Liver (tissue), 9 donors: ENCODE results near the gene CACNA1H. TPM values are rescaled to one million over a fixed set of nuclear protein-coding genes. Genes with fewer than 3 reads are reported as not detected.

Experiments
- DNase-seq: peaks from one replicate; pipeline ENCODE4 v3.0.0-alpha.2; 2017; ENCODE audit warnings: low spot score
- H3K27ac ChIP-seq, 2 donors: one replicate each; pipeline ENCODE4 v1.7.0; 2013; ENCODE audit warnings: inconsistent platforms in 2 of 2, low read length in 2 of 2, control low read depth in 1 of 2, low read depth in 1 of 2, mild to moderate bottlenecking in 1 of 2
- H3K27me3 ChIP-seq, 4 donors: one replicate each; pipeline versions ENCODE4 v1.6.1 to v1.7.0; 2013; ENCODE audit warnings: low read length in 3 of 4, inconsistent platforms in 1 of 4, mild to moderate bottlenecking in 1 of 4, moderate library complexity in 1 of 4; ENCODE audit not compliant: control insufficient read depth in 4 of 4, insufficient read depth in 4 of 4
- H3K36me3 ChIP-seq, 4 donors: one replicate each; pipeline versions ENCODE4 v1.6.1 to v1.7.0; 2013; ENCODE audit warnings: low read length in 3 of 4, mild to moderate bottlenecking in 3 of 4, low read depth in 1 of 4, moderate library complexity in 1 of 4; ENCODE audit not compliant: control insufficient read depth in 4 of 4, insufficient read depth in 3 of 4
- H3K4me1 ChIP-seq, 4 donors: one replicate each; pipeline versions ENCODE4 v1.6.1 to v1.7.0; 2013; ENCODE audit warnings: low read length in 3 of 4, mild to moderate bottlenecking in 3 of 4, moderate library complexity in 1 of 4; ENCODE audit not compliant: control insufficient read depth in 4 of 4, insufficient read depth in 4 of 4
- H3K4me3 ChIP-seq, 3 donors: one replicate each; pipeline versions ENCODE4 v1.6.1 to v1.7.0; 2013; ENCODE audit warnings: low read length in 3 of 3, control low read depth in 1 of 3, low read depth in 1 of 3, mild to moderate bottlenecking in 1 of 3
- H3K9ac ChIP-seq, 2 donors: one replicate each; pipeline ENCODE4 v1.7.0; 2013; ENCODE audit warnings: low read length in 2 of 2, mild to moderate bottlenecking in 2 of 2, moderate library complexity in 2 of 2, control low read depth in 1 of 2, low read depth in 1 of 2
- H3K9me3 ChIP-seq, 4 donors: one replicate each; pipeline versions ENCODE4 v1.6.1 to v1.7.0; 2013; ENCODE audit warnings: low read length in 3 of 4; ENCODE audit not compliant: control insufficient read depth in 4 of 4
- ATF3 ChIP-seq: IDR thresholded peaks from 2 replicates; pipeline ENCODE4 v1.6.1; 2016; ENCODE audit warnings: antibody characterized with exemption
- EGR1 ChIP-seq, 2 donors: IDR thresholded peaks; 2 replicates each; pipeline ENCODE4 v1.6.1; 2016 to 2018; ENCODE audit warnings: antibody characterized with exemption in 2 of 2, low read depth in 2 of 2
- FOXA1 ChIP-seq: IDR thresholded peaks from 2 replicates; pipeline ENCODE4 v1.6.1; 2016; ENCODE audit warnings: antibody characterized with exemption
- HNF4G ChIP-seq: IDR thresholded peaks from 2 replicates; pipeline ENCODE4 v1.6.1; 2016; ENCODE audit warnings: antibody characterized with exemption
- JUND ChIP-seq, 2 donors: IDR thresholded peaks; 2 replicates each; pipeline ENCODE4 v1.6.1; 2016; ENCODE audit warnings: antibody characterized with exemption in 2 of 2
- NR2F2 ChIP-seq: IDR thresholded peaks from 2 replicates; pipeline ENCODE4 v1.6.1; 2016; ENCODE audit warnings: antibody characterized with exemption
- RAD21 ChIP-seq, 2 donors: IDR thresholded peaks; 2 replicates each; pipeline ENCODE4 v1.6.1; 2016; ENCODE audit warnings: antibody characterized with exemption in 2 of 2, mild to moderate bottlenecking in 2 of 2
- SP1 ChIP-seq: IDR thresholded peaks from 2 replicates; pipeline ENCODE4 v1.6.1; 2018; ENCODE audit warnings: antibody characterized with exemption, mild to moderate bottlenecking
- WGBS: extraction: QIAGEN DNeasy Blood & Tissue Kit; methylation state at CpG from one replicate; pipeline ENCODE4 v1.1.7; 2013; 5-methylcytosine and 5-hydroxymethylcytosine counted together
- polyA plus RNA-seq, 2 donors: library from polyadenylated mRNA; stranded (reverse) in 1 of 2; unstranded in 1 of 2; fragments of 200-250 nt in 1 of 2; fragments of >200 nt in 1 of 2; fragmentation: Nextera tagmentation in 1 of 2; extraction: Ambion mirVana in 1 of 2; gene quantifications; one replicate each; pipeline versions ENCODE4 v1.2.1 to v1.2.3, GENCODE V29; 2013 to 2015
- total RNA-seq, 2 donors: library from RNA; depleted of rRNA; stranded (reverse); fragments of >200 nt; gene quantifications; one replicate each; pipeline ENCODE4 v1.2.3, GENCODE V29; 2014
- donor health status: healthy.
- donor health status: healthy.
- donor health status: healthy.
- donor health status: healthy.
- donor health status: healthy.

CACNA1H gene
- total and polyA plus RNA-seq, 4 donors, result 0.21 to 8.5 (median 6.1) TPM

- TF ChIP-seq ATF3, result no peak
- no peaks in the 10 kb centered on the region for H3K27me3 ChIP-seq
- 89% methylated on average over 15 of the region's 15 CpGs for WGBS
Measured at GRCh38 chr16:1113889-1114526, 38.9 kb upstream of the CACNA1H start.

GRCh38 chr16:1116693-1117077, 36.2 kb upstream of the CACNA1H start:
- peaks cover 0 to 3% (median 0%) of the 10 kb centered on the region in 4 donors for H3K27me3 ChIP-seq
- H3K27ac ChIP-seq, result no peak overlapping the region
- H3K9ac ChIP-seq, result no peak overlapping the region
- 77% methylated on average over 16 of the region's 16 CpGs for WGBS
- no peak for DNase-seq
- H3K4me1 ChIP-seq, result peaks cover 0 to 6% (median 0%) of the 10 kb centered on the region in 4 donors
- no peak for TF ChIP-seq FOXA1
- TF ChIP-seq HNF4G, result no peak
- TF ChIP-seq EGR1 (IDR thresholded peaks at IDR 0.05; ENCODE audit: low read depth in 2 of 2), result no peak
- TF ChIP-seq SP1, result no peak
- H3K4me3 ChIP-seq, result no peak overlapping the region
- no peaks in the 10 kb centered on the region for H3K9me3 ChIP-seq
- no peaks in the 10 kb centered on the region for H3K36me3 ChIP-seq

More at GRCh38 chr16:1113889-1114526, 38.9 kb upstream of the CACNA1H start:
- no peak overlapping the region for H3K4me3 ChIP-seq
- no peak for DNase-seq
- H3K36me3 ChIP-seq, result no peaks in the 10 kb centered on the region
- no peaks in the 10 kb centered on the region for H3K9me3 ChIP-seq
- H3K9ac ChIP-seq, result no peak overlapping the region
- no peak overlapping the region for H3K27ac ChIP-seq
- H3K4me1 ChIP-seq, result peaks cover 3 to 10% (median 3%) of the 10 kb centered on the region in 4 donors

- TF ChIP-seq ATF3, result no peak
- no peak for TF ChIP-seq JUND (IDR thresholded peaks at IDR 0.05)
- 67% methylated on average over 34 of the region's 34 CpGs for WGBS
- Histone ChIP-seq H3K27me3 (peaks cover 0 to 3% (median 0%) of the 10 kb centered on the region in 4 donors), H3K9ac (no peak overlapping the region), H3K9me3 (no peaks in the 10 kb centered on the region), H3K4me3 (no peak overlapping the region), H3K4me1 (peaks cover 0 to 6% (median 0%) of the 10 kb centered on the region in 4 donors), H3K27ac (no peak overlapping the region), H3K36me3 (no peaks in the 10 kb centered on the region)
- no peak for DNase-seq
Measured at GRCh38 chr16:1117176-1117900, 35.6 kb upstream of the CACNA1H start.

GRCh38 chr16:1117926-1118325, 35.0 kb upstream of the CACNA1H start:
- DNase-seq, result no peak
- Histone ChIP-seq H3K9me3 (no peaks in the 10 kb centered on the region), H3K4me1 (no peaks in the 10 kb centered on the region), H3K36me3 (no peaks in the 10 kb centered on the region), H3K9ac (no peak overlapping the region), H3K27ac (no peak overlapping the region), H3K27me3 (peaks cover 0 to 3% (median 0%) of the 10 kb centered on the region in 4 donors), H3K4me3 (no peak overlapping the region)
- TF ChIP-seq JUND (IDR thresholded peaks at IDR 0.05), result no peak
- no peak for TF ChIP-seq FOXA1
- no peak for TF ChIP-seq NR2F2
- no peak for TF ChIP-seq RAD21 (IDR thresholded peaks at IDR 0.05)
- TF ChIP-seq HNF4G, result no peak
- 84% methylated on average over 19 of the region's 19 CpGs for WGBS
